Measurements from ENCODE around the gene RNF208. TPM values are rescaled to one million over a fixed set of nuclear protein-coding genes. Genes with fewer than 3 reads are reported as not detected.

The RNF208 gene
- total RNA-seq, 1 donor from 2014 or later: 4.3 TPM

- DNase-seq (ENCODE audit: low read depth): no peak
- H3K27me3 ChIP-seq (ENCODE audit: insufficient read depth, low read length): no peaks in the 10 kb centered on the region
- peaks cover 7% of the 10 kb centered on the region for H4K20me1 ChIP-seq (ENCODE audit: insufficient read depth, low read length)
- H3K4me1 ChIP-seq (ENCODE audit: insufficient read depth, low read length): peaks cover 14% of the 10 kb centered on the region
- Mint-ChIP-seq H3K36me3 (ENCODE audit: low read depth, unreplicated experiment) (no peaks in the 10 kb centered on the region), H3K4me3 (ENCODE audit: unreplicated experiment) (no peak within 1 kb of the TSS), H3K27ac (ENCODE audit: unreplicated experiment) (no peak within 1 kb of the TSS), H3K27me3 (ENCODE audit: low read depth, unreplicated experiment) (peaks cover 6% of the 10 kb centered on the region), H3K9me3 (ENCODE audit: unreplicated experiment) (no peaks in the 10 kb centered on the region), H3K4me1 (ENCODE audit: low read depth, unreplicated experiment) (peaks cover 2% of the 10 kb centered on the region)
- H3K36me3 ChIP-seq (ENCODE audit: insufficient read depth, low read length): no peaks in the 10 kb centered on the region
- no peak within 1 kb of the TSS for H3K4me2 ChIP-seq (ENCODE audit: low read length)
- H3K9me3 ChIP-seq (ENCODE audit: insufficient read depth, low read depth, low read length): no peaks in the 10 kb centered on the region
- H3K9ac ChIP-seq (ENCODE audit: low read length): no peak within 1 kb of the TSS
- no peak within 1 kb of the TSS for H2AFZ ChIP-seq (ENCODE audit: low read depth, low read length)
- H3K79me2 ChIP-seq (ENCODE audit: insufficient read depth, low read length): peaks cover 14% of the 10 kb centered on the region
- no peak for FAIRE-seq
- TF ChIP-seq, protein P1, sequence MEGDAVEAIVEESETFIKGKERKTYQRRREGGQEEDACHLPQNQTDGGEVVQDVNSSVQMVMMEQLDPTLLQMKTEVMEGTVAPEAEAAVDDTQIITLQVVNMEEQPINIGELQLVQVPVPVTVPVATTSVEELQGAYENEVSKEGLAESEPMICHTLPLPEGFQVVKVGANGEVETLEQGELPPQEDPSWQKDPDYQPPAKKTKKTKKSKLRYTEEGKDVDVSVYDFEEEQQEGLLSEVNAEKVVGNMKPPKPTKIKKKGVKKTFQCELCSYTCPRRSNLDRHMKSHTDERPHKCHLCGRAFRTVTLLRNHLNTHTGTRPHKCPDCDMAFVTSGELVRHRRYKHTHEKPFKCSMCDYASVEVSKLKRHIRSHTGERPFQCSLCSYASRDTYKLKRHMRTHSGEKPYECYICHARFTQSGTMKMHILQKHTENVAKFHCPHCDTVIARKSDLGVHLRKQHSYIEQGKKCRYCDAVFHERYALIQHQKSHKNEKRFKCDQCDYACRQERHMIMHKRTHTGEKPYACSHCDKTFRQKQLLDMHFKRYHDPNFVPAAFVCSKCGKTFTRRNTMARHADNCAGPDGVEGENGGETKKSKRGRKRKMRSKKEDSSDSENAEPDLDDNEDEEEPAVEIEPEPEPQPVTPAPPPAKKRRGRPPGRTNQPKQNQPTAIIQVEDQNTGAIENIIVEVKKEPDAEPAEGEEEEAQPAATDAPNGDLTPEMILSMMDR (IDR thresholded peaks at IDR 0.05; ENCODE audit: insufficient read depth, low read depth, low read length): no peak
- TF ChIP-seq EZH2 (IDR thresholded peaks at IDR 0.05; ENCODE audit: insufficient read depth, low read length): no peak
- H3K4me3 ChIP-seq (ENCODE audit: insufficient read depth, low read depth, low read length): no peak within 1 kb of the TSS
- no peak within 1 kb of the TSS for H3K27ac ChIP-seq (ENCODE audit: low read depth, low read length)
Measured at GRCh38 chr9:137251194-137251461, 29.1 kb upstream of the RNF208 start, which contains the start of gene STPG3. TSS of gene STPG3 (plus strand) at chr9:137251286. CDS start at chr9:137251287, 1 bp downstream.

GRCh38 chr9:137250329-137251193 is 28.5 kb upstream of the RNF208 start:
- Histone ChIP-seq H3K4me3 (ENCODE audit: insufficient read depth, low read depth, low read length) (no peak overlapping the region), H4K20me1 (ENCODE audit: insufficient read depth, low read length) (peaks cover 2% of the 10 kb centered on the region), H3K4me2 (ENCODE audit: low read length) (no peak overlapping the region), H2AFZ (ENCODE audit: low read depth, low read length) (no peak overlapping the region), H3K27me3 (ENCODE audit: insufficient read depth, low read length) (no peaks in the 10 kb centered on the region), H3K9ac (ENCODE audit: low read length) (no peak overlapping the region), H3K36me3 (ENCODE audit: insufficient read depth, low read length) (no peaks in the 10 kb centered on the region), H3K9me3 (ENCODE audit: insufficient read depth, low read depth, low read length) (no peaks in the 10 kb centered on the region), H3K27ac (ENCODE audit: low read depth, low read length) (no peak overlapping the region), H3K4me1 (ENCODE audit: insufficient read depth, low read length) (peaks cover 10% of the 10 kb centered on the region), H3K79me2 (ENCODE audit: insufficient read depth, low read length) (peaks cover 9% of the 10 kb centered on the region)
- FAIRE-seq (no peak), DNase-seq (ENCODE audit: low read depth) (no peak)
- Mint-ChIP-seq H3K4me1 (ENCODE audit: low read depth, unreplicated experiment) (peaks cover 2% of the 10 kb centered on the region), H3K4me3 (ENCODE audit: unreplicated experiment) (no peak overlapping the region), H3K36me3 (ENCODE audit: low read depth, unreplicated experiment) (no peaks in the 10 kb centered on the region), H3K9me3 (ENCODE audit: unreplicated experiment) (no peaks in the 10 kb centered on the region), H3K27ac (ENCODE audit: unreplicated experiment) (no peak overlapping the region), H3K27me3 (ENCODE audit: low read depth, unreplicated experiment) (peaks cover 6% of the 10 kb centered on the region)
- TF ChIP-seq, protein P1 (IDR thresholded peaks at IDR 0.05; ENCODE audit: insufficient read depth, low read depth, low read length): no peak
- TF ChIP-seq EZH2 (IDR thresholded peaks at IDR 0.05; ENCODE audit: insufficient read depth, low read length): no peak

GRCh38 chr9:137247916-137248175 is 25.8 kb upstream of the RNF208 start:
- Histone ChIP-seq H3K27me3 (ENCODE audit: insufficient read depth, low read length) (no peaks in the 10 kb centered on the region), H3K79me2 (ENCODE audit: insufficient read depth, low read length) (peaks cover 18% of the 10 kb centered on the region), H3K9ac (ENCODE audit: low read length) (no peak overlapping the region), H3K4me1 (ENCODE audit: insufficient read depth, low read length) (peaks cover 9% of the 10 kb centered on the region), H3K9me3 (ENCODE audit: insufficient read depth, low read depth, low read length) (no peaks in the 10 kb centered on the region), H3K4me3 (ENCODE audit: insufficient read depth, low read depth, low read length) (no peak overlapping the region), H3K27ac (ENCODE audit: low read depth, low read length) (no peak overlapping the region), H4K20me1 (ENCODE audit: insufficient read depth, low read length) (peaks cover 24% of the 10 kb centered on the region), H3K4me2 (ENCODE audit: low read length) (no peak overlapping the region), H3K36me3 (ENCODE audit: insufficient read depth, low read length) (peaks cover 3% of the 10 kb centered on the region), H2AFZ (ENCODE audit: low read depth, low read length) (no peak overlapping the region)
- Mint-ChIP-seq H3K27ac (ENCODE audit: unreplicated experiment) (no peak overlapping the region), H3K27me3 (ENCODE audit: low read depth, unreplicated experiment) (peaks cover 4% of the 10 kb centered on the region), H3K4me1 (ENCODE audit: low read depth, unreplicated experiment) (peaks cover 12% of the 10 kb centered on the region), H3K9me3 (ENCODE audit: unreplicated experiment) (no peaks in the 10 kb centered on the region), H3K36me3 (ENCODE audit: low read depth, unreplicated experiment) (no peaks in the 10 kb centered on the region), H3K4me3 (ENCODE audit: unreplicated experiment) (no peak overlapping the region)
- no peak for FAIRE-seq
- no peak for DNase-seq (ENCODE audit: low read depth)
- TF ChIP-seq, protein P1 (IDR thresholded peaks at IDR 0.05; ENCODE audit: insufficient read depth, low read depth, low read length): no peak
- no peak for TF ChIP-seq EZH2 (IDR thresholded peaks at IDR 0.05; ENCODE audit: insufficient read depth, low read length)
